MM.1S (cell line): ENCODE results near the gene SUCLG1.

Experiments
- EZH2 ChIP-seq: fragments of 300-600 bp; sonication (generic); optimal IDR thresholded peaks from 2 replicates; pipeline ENCODE3; 2017; ENCODE audit warnings: low read depth, mild to moderate bottlenecking, antibody characterized with exemption, low read length, mixed read lengths
- TF ChIP-seq, protein P1 (sequence below): fragments of 300-600 bp; sonication (generic); IDR thresholded peaks from 2 replicates; pipeline ENCODE4 v1.5.1; 2016; ENCODE audit warnings: antibody characterized with exemption, low read length, mixed read lengths

DNA sequence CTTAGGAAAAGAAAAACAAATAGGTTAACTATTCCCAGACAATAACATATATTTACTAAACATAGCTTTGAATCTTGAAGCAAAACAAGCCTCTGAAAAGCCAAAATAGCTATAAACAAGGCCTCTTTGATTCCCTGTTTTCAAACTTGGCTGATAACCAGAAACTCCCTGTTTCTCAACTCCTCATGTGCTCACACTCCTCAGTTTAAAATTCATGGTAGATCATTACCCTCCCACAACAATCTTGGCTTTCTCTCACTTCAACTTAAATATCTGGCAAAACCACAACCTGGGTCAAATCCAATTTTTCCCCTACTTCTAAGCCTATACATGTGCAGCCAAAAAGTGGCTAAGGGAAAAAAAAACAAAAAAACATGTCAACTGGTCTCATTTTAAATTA, 15.6 kb downstream of the SUCLG1 start:
- TF ChIP-seq, protein P1, sequence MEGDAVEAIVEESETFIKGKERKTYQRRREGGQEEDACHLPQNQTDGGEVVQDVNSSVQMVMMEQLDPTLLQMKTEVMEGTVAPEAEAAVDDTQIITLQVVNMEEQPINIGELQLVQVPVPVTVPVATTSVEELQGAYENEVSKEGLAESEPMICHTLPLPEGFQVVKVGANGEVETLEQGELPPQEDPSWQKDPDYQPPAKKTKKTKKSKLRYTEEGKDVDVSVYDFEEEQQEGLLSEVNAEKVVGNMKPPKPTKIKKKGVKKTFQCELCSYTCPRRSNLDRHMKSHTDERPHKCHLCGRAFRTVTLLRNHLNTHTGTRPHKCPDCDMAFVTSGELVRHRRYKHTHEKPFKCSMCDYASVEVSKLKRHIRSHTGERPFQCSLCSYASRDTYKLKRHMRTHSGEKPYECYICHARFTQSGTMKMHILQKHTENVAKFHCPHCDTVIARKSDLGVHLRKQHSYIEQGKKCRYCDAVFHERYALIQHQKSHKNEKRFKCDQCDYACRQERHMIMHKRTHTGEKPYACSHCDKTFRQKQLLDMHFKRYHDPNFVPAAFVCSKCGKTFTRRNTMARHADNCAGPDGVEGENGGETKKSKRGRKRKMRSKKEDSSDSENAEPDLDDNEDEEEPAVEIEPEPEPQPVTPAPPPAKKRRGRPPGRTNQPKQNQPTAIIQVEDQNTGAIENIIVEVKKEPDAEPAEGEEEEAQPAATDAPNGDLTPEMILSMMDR, result no peak
- no peak for TF ChIP-seq EZH2
